HEK293 (cell line): ENCODE data around the gene FUT1.

Experiments
- CTCF ChIA-PET: fragments of 350-600 bp; formaldehyde crosslinking; extraction: SDS; loops from one replicate; lab custom pipeline; 2021; ENCODE audit warnings: antibody characterized with exemption; lab: Yijun Ruan, JAX
- POLR2A ChIA-PET: fragments of 300-600 bp; formaldehyde crosslinking; extraction: SDS; loops from one replicate; lab custom pipeline; 2020; ENCODE audit warnings: antibody characterized with exemption, inconsistent platforms; lab: Yijun Ruan, JAX
- H3K27ac ChIP-seq: fragments of 200-500 bp; sonication (Bioruptor generic); 2 replicates; pipeline ENCODE4 v1.5.1; 2014; ENCODE audit warnings: low read depth, low read length, control low read depth, inconsistent platforms; ENCODE audit errors: extremely low read depth
- H3K36me3 ChIP-seq, 2 experiments: fragments of 200-500 bp in 1 of 2; sonication (Bioruptor generic) in 1 of 2; 1 replicate in 1 of 2; 2 replicates in 1 of 2; pipeline ENCODE4 v1.5.1; 2014 to 2017; ENCODE audit warnings: inconsistent platforms in 2 of 2, low read length in 2 of 2; ENCODE audit not compliant: control insufficient read depth in 2 of 2, insufficient read depth in 1 of 2
- H3K4me1 ChIP-seq: fragments of 200-500 bp; sonication (Bioruptor generic); 2 replicates; pipeline ENCODE4 v1.5.1; 2014; ENCODE audit warnings: mild to moderate bottlenecking, low read length, inconsistent platforms; ENCODE audit not compliant: control insufficient read depth, insufficient read depth
- H3K4me3 ChIP-seq: 2 replicates; pipeline ENCODE4 v1.5.1; 2011; ENCODE audit warnings: low read depth, mild to moderate bottlenecking, control low read depth, low read length, moderate library complexity
- H3K9me3 ChIP-seq: fragments of 200-500 bp; sonication (Bioruptor generic); 2 replicates; pipeline ENCODE4 v1.5.1; 2014; ENCODE audit warnings: low read depth, low read length, inconsistent platforms; ENCODE audit not compliant: control insufficient read depth, insufficient read depth
- GFI1B ChIP-seq: fragments of 450-650 bp; formaldehyde crosslinking; IDR thresholded peaks from 2 replicates; pipeline ENCODE4 v1.5.1; 2016; ENCODE audit warnings: missing biosample characterization, missing genetic modification characterization
- GLIS1 ChIP-seq: fragments of 450-650 bp; formaldehyde crosslinking; IDR thresholded peaks from 2 replicates; pipeline ENCODE4 v1.5.1; 2016; ENCODE audit warnings: missing biosample characterization, missing genetic modification characterization
- HOXD13 ChIP-seq: sonication (generic); formaldehyde crosslinking; IDR thresholded peaks from 2 replicates; pipeline ENCODE4 v1.8.0; 2022; ENCODE audit warnings: missing genetic modification reagents, borderline replicate concordance
- KLF16 ChIP-seq: fragments of 450-650 bp; formaldehyde crosslinking; IDR thresholded peaks from 2 replicates; pipeline ENCODE4 v1.5.1; 2017; ENCODE audit warnings: missing biosample characterization, missing genetic modification characterization
- MZF1 ChIP-seq: fragments of 450-650 bp; formaldehyde crosslinking; IDR thresholded peaks from 2 replicates; pipeline ENCODE4 v1.5.1; 2017; ENCODE audit warnings: missing biosample characterization, missing genetic modification characterization, borderline replicate concordance
- PRDM1 ChIP-seq: fragments of 450-650 bp; formaldehyde crosslinking; IDR thresholded peaks from 2 replicates; pipeline ENCODE4; 2016; ENCODE audit warnings: missing biosample characterization, missing genetic modification characterization
- SALL2 ChIP-seq: fragments of 450-650 bp; formaldehyde crosslinking; IDR thresholded peaks from 2 replicates; pipeline ENCODE4 v1.5.0; 2017; ENCODE audit warnings: missing biosample characterization, mild to moderate bottlenecking, missing genetic modification characterization, borderline replicate concordance
- SP7 ChIP-seq: fragments of 450-650 bp; formaldehyde crosslinking; IDR thresholded peaks from 2 replicates; pipeline ENCODE4 v1.5.1; 2016; ENCODE audit warnings: missing biosample characterization, missing genetic modification characterization
- TCF7L2 ChIP-seq: IDR thresholded peaks from 2 replicates; pipeline ENCODE4 v1.6.1; 2011; ENCODE audit warnings: low read depth, mild to moderate bottlenecking, inconsistent platforms, low read length, moderate library complexity, borderline replicate concordance
- YY2 ChIP-seq: fragments of 450-650 bp; formaldehyde crosslinking; IDR thresholded peaks from 2 replicates; pipeline ENCODE4 v1.5.1; 2016; ENCODE audit warnings: missing biosample characterization, missing genetic modification characterization
- ZBTB1 ChIP-seq: fragments of 450-650 bp; formaldehyde crosslinking; IDR thresholded peaks from 2 replicates; pipeline ENCODE4 v1.5.1; 2016; ENCODE audit warnings: missing biosample characterization, missing genetic modification characterization
- ZBTB20 ChIP-seq: fragments of 450-650 bp; formaldehyde crosslinking; IDR thresholded peaks from 2 replicates; pipeline ENCODE4 v1.5.1; 2016; ENCODE audit warnings: missing biosample characterization, missing genetic modification characterization
- ZBTB8A ChIP-seq: fragments of 450-650 bp; formaldehyde crosslinking; IDR thresholded peaks from 2 replicates; pipeline ENCODE4 v1.5.1; 2016; ENCODE audit warnings: missing biosample characterization, missing genetic modification characterization
- ZNF157 ChIP-seq: fragments of 450-650 bp; formaldehyde crosslinking; IDR thresholded peaks from 2 replicates; pipeline ENCODE4 v1.5.1; 2016; ENCODE audit warnings: missing biosample characterization, missing genetic modification characterization
- ZNF211 ChIP-seq: fragments of 450-650 bp; formaldehyde crosslinking; IDR thresholded peaks from 2 replicates; pipeline ENCODE4 v1.5.1; 2016; ENCODE audit warnings: low read depth, missing biosample characterization, missing genetic modification characterization
- ZNF404 ChIP-seq: fragments of 450-650 bp; formaldehyde crosslinking; IDR thresholded peaks from 2 replicates; pipeline ENCODE4 v1.5.1; 2017; ENCODE audit warnings: missing biosample characterization, missing genetic modification characterization
- ZNF585B ChIP-seq: fragments of 450-650 bp; formaldehyde crosslinking; IDR thresholded peaks from 2 replicates; pipeline ENCODE4 v1.5.1; 2016; ENCODE audit warnings: missing biosample characterization, missing genetic modification characterization
- ZNF658 ChIP-seq: fragments of 450-650 bp; formaldehyde crosslinking; IDR thresholded peaks from 2 replicates; pipeline ENCODE4; 2016; ENCODE audit warnings: missing biosample characterization, missing genetic modification characterization
- ZNF664 ChIP-seq: fragments of 450-650 bp; formaldehyde crosslinking; IDR thresholded peaks from 2 replicates; pipeline ENCODE4 v1.5.1; 2016; ENCODE audit warnings: missing biosample characterization, missing genetic modification characterization
- ZNF670 ChIP-seq: fragments of 450-650 bp; formaldehyde crosslinking; IDR thresholded peaks from 2 replicates; pipeline ENCODE4 v1.5.1; 2016; ENCODE audit warnings: missing biosample characterization, missing genetic modification characterization, low read depth
- TF ChIP-seq, protein P1 (sequence below): fragments of 450-650 bp; formaldehyde crosslinking; IDR thresholded peaks from 2 replicates; pipeline ENCODE4 v1.5.1; 2016; ENCODE audit warnings: missing biosample characterization, missing genetic modification characterization, borderline replicate concordance
- TF ChIP-seq, protein P2 (sequence below): fragments of 450-650 bp; formaldehyde crosslinking; IDR thresholded peaks from 2 replicates; pipeline ENCODE4 v1.5.0; 2017; ENCODE audit warnings: missing biosample characterization, missing genetic modification characterization, borderline replicate concordance
- TF ChIP-seq, protein P3 (sequence below): fragments of 450-650 bp; formaldehyde crosslinking; IDR thresholded peaks from 2 replicates; pipeline ENCODE4 v1.5.1; 2016; ENCODE audit warnings: missing biosample characterization, missing genetic modification characterization
- TF ChIP-seq, protein P4 (sequence below): fragments of 450-650 bp; formaldehyde crosslinking; IDR thresholded peaks from 2 replicates; pipeline ENCODE4 v1.5.1; 2016; ENCODE audit warnings: missing biosample characterization, missing genetic modification characterization
- TF ChIP-seq, protein P5 (sequence below): sonication (generic); formaldehyde crosslinking; IDR thresholded peaks from 2 replicates; pipeline ENCODE4 v1.8.1; 2022; ENCODE audit warnings: mild to moderate bottlenecking, moderate library complexity, missing genetic modification reagents

The FUT1 gene

DNA sequence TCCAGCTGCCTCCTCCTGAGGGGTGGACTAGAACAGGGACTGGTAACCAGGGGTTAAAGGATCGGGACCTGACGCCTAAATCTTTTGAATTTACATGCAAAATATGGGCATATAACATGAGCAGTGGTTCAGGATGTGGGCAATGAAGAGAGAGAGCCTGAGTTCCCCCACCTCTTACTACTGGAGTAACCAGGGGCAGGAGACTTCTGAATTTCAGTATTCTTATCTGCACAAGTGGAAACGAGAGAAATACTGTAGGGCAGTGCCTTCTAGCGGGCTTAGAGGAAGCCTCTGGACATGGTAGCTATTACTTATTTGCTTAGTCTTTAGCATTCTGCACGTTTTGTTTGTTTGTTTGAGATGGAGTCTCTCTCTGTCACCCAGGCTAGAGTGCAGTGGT is 32.1 kb upstream of the FUT1 start:
- Histone ChIP-seq H3K4me3 (no peak overlapping the region), H3K9me3 (no peaks in the 10 kb centered on the region), H3K27ac (no peak overlapping the region), H3K36me3 (no peaks in the 10 kb centered on the region), H3K4me1 (no peaks in the 10 kb centered on the region)
- no peak for TF ChIP-seq ZNF157 (tag by site-specific recombination)
- TF ChIP-seq GFI1B (tag by site-specific recombination): no peak
- TF ChIP-seq ZNF658 (tag by site-specific recombination): no peak
- no peak for TF ChIP-seq SALL2 (tag by site-specific recombination)
- TF ChIP-seq ZBTB1 (tag by site-specific recombination): no peak
- no peak for TF ChIP-seq ZNF670 (tag by site-specific recombination)
- TF ChIP-seq ZNF664 (tag by site-specific recombination): no peak
- TF ChIP-seq, protein P1, sequence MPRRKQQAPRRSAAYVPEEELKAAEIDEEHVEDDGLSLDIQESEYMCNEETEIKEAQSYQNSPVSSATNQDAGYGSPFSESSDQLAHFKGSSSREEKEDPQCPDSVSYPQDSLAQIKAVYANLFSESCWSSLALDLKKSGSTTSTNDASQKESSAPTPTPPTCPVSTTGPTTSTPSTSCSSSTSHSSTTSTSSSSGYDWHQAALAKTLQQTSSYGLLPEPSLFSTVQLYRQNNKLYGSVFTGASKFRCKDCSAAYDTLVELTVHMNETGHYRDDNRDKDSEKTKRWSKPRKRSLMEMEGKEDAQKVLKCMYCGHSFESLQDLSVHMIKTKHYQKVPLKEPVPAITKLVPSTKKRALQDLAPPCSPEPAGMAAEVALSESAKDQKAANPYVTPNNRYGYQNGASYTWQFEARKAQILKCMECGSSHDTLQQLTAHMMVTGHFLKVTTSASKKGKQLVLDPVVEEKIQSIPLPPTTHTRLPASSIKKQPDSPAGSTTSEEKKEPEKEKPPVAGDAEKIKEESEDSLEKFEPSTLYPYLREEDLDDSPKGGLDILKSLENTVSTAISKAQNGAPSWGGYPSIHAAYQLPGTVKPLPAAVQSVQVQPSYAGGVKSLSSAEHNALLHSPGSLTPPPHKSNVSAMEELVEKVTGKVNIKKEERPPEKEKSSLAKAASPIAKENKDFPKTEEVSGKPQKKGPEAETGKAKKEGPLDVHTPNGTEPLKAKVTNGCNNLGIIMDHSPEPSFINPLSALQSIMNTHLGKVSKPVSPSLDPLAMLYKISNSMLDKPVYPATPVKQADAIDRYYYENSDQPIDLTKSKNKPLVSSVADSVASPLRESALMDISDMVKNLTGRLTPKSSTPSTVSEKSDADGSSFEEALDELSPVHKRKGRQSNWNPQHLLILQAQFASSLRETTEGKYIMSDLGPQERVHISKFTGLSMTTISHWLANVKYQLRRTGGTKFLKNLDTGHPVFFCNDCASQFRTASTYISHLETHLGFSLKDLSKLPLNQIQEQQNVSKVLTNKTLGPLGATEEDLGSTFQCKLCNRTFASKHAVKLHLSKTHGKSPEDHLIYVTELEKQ: no peak
- TF ChIP-seq, protein P2, sequence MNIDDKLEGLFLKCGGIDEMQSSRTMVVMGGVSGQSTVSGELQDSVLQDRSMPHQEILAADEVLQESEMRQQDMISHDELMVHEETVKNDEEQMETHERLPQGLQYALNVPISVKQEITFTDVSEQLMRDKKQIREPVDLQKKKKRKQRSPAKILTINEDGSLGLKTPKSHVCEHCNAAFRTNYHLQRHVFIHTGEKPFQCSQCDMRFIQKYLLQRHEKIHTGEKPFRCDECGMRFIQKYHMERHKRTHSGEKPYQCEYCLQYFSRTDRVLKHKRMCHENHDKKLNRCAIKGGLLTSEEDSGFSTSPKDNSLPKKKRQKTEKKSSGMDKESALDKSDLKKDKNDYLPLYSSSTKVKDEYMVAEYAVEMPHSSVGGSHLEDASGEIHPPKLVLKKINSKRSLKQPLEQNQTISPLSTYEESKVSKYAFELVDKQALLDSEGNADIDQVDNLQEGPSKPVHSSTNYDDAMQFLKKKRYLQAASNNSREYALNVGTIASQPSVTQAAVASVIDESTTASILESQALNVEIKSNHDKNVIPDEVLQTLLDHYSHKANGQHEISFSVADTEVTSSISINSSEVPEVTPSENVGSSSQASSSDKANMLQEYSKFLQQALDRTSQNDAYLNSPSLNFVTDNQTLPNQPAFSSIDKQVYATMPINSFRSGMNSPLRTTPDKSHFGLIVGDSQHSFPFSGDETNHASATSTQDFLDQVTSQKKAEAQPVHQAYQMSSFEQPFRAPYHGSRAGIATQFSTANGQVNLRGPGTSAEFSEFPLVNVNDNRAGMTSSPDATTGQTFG (tag by site-specific recombination): no peak
- TF ChIP-seq HOXD13 (CRISPR knock-in tag): no peak
- POLR2A ChIA-PET: no interaction called here
- CTCF ChIA-PET: interaction anchor here (0.7 to 4.2 kb wide), 8 partner anchors 9 to 786 kb away, joined by 3 to 20 read pairs (median 3); partner anchors contain the start of genes CA11 and HSD17B14

DNA sequence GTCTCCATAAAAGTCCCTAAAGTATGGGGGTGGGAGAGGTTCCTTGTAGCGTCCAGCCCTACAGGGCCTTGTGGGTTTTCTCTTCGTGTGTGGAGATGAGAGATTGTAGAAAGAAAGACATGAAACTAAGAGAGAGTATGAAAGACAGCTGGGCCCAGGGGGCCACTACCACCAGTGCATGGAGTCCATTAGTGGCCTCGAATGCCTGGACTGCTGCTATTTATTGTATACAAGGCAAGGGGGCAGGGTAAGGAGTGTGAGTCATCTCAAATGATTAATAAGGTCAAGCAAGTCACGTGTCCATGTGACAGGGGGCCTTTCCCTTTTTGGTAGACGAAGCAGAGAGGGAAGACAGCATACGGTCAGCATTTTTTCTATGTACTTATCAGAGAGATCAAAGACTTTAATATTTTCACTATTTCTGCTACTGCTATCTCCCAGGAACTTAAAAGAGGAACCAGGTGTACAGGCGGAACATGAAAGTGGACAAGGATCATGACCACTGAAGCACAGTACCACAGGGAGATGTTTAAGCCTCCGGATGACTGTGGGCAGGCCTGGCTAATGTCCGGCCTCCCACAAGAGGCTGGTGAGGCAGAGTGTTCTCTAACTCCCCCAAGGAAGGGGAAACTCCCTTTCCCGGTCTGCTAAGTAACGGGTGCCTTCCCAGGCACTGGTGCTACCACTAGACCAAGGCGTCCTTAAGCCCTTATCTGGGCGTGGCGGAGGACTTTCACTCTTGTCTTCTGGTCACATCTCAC is 28.4 kb upstream of the FUT1 start:
- Histone ChIP-seq H3K4me3 (no peak overlapping the region), H3K9me3 (no peaks in the 10 kb centered on the region), H3K27ac (no peak overlapping the region), H3K4me1 (no peaks in the 10 kb centered on the region), H3K36me3 (no peaks in the 10 kb centered on the region)
- ChIA-PET POLR2A (no interaction called here), CTCF (interaction anchor here (0.7 to 2.8 kb wide), 8 partner anchors 7 to 213 kb away, joined by 3 to 18 read pairs (median 4); partner anchors contain the start of genes FGF21, GYS1 and RUVBL2)
- no peak for TF ChIP-seq ZNF157 (tag by site-specific recombination)
- TF ChIP-seq MZF1 (tag by site-specific recombination): no peak
- TF ChIP-seq, protein P3, sequence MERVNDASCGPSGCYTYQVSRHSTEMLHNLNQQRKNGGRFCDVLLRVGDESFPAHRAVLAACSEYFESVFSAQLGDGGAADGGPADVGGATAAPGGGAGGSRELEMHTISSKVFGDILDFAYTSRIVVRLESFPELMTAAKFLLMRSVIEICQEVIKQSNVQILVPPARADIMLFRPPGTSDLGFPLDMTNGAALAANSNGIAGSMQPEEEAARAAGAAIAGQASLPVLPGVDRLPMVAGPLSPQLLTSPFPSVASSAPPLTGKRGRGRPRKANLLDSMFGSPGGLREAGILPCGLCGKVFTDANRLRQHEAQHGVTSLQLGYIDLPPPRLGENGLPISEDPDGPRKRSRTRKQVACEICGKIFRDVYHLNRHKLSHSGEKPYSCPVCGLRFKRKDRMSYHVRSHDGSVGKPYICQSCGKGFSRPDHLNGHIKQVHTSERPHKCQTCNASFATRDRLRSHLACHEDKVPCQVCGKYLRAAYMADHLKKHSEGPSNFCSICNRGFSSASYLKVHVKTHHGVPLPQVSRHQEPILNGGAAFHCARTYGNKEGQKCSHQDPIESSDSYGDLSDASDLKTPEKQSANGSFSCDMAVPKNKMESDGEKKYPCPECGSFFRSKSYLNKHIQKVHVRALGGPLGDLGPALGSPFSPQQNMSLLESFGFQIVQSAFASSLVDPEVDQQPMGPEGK (tag by site-specific recombination): peak; percentile 51; the same call in 1 of the 2 replicates
- no peak for TF ChIP-seq ZNF404 (tag by site-specific recombination)
- TF ChIP-seq, protein P4, sequence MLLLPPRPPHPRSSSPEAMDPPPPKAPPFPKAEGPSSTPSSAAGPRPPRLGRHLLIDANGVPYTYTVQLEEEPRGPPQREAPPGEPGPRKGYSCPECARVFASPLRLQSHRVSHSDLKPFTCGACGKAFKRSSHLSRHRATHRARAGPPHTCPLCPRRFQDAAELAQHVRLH (tag by site-specific recombination): no peak
- no peak for TF ChIP-seq ZNF211 (tag by site-specific recombination)
- TF ChIP-seq TCF7L2: peak; percentile 25; the same call in 1 of the 2 replicates
- no peak for TF ChIP-seq YY2 (tag by site-specific recombination)
- no peak for TF ChIP-seq ZNF585B (tag by site-specific recombination)
- TF ChIP-seq KLF16 (tag by site-specific recombination): no peak
- TF ChIP-seq SP7 (tag by site-specific recombination): 0 out of 2 replicates have a peak, but pooled peaks have one; percentile 10
- peak; percentile 44; the same call in 1 of the 2 replicates for TF ChIP-seq PRDM1
- no peak for TF ChIP-seq ZBTB20
- TF ChIP-seq GLIS1 (tag by site-specific recombination): 0 out of 2 replicates have a peak, but pooled peaks have one; percentile 9
- TF ChIP-seq, protein P5, sequence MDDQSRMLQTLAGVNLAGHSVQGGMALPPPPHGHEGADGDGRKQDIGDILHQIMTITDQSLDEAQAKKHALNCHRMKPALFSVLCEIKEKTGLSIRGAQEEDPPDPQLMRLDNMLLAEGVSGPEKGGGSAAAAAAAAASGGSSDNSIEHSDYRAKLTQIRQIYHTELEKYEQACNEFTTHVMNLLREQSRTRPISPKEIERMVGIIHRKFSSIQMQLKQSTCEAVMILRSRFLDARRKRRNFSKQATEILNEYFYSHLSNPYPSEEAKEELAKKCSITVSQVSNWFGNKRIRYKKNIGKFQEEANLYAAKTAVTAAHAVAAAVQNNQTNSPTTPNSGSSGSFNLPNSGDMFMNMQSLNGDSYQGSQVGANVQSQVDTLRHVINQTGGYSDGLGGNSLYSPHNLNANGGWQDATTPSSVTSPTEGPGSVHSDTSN (CRISPR knock-in tag): no peak
- peak; percentile 57; the same call in 1 of the 2 replicates for TF ChIP-seq ZBTB8A
